Activated CD4-positive, CD25-positive, alpha-beta regulatory T cell treated with anti-CD3 and anti-CD28 coated beads, Interleukin-2, amount 50 U/mL, for 72 hours (primary cell): Measurements from ENCODE around the gene TOMM7.
"Not testable (repeated sequence)": the region's sequence is repeated elsewhere in the genome, so short reads cannot be mapped to it uniquely, and the experiment has no call there.

Source experiments
- DNase-seq: peaks from one replicate; pipeline ENCODE4 v3.0.0; 2021

The TOMM7 gene

DNA sequence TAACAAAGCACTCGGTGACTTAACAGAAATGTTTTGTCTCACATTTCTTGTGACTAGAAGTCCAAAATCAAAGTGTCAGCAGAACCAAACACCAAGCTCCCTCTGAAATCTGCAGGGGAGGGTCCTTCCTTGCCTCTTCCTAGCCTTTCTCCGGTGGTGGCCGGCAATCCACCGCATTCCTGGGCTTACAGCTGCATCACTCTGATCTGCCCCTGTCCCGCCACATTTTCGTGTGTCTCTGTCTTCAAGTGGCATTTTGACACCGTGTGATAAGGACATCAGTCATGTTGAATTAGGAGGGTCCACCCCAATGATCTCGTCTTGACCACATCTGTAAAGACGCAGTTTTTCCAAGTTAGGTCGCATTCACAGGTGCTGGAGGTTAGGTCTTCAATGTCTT is 30.5 kb upstream of the TOMM7 start:
- no peak for DNase-seq

DNA sequence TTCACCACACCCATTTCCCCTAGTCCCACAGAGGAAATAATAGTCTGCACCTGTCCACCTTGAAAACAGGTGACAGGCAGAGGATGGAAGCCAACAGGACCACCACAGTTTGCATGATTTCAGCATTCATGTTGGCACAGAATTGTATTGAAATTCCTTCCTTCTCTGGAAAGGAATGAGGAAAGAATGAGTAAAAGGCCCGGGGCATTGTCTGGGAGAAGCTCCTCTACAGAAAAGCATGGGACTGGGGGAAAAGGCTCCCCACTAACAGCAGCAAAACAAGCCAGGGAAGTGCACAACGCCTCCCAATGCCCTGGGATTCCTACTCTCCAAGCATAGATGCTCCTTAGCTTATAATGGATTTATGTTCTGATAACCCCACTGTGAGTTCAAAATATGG is 28.5 kb upstream of the TOMM7 start:
- DNase-seq: no peak

- not testable (repeated sequence) for DNase-seq
Observed at GRCh38 chr7:22850394-22850793, 27.7 kb upstream of the TOMM7 start.

- no peak for DNase-seq
Observed at GRCh38 chr7:22849662-22850061, 27.0 kb upstream of the TOMM7 start.

DNA sequence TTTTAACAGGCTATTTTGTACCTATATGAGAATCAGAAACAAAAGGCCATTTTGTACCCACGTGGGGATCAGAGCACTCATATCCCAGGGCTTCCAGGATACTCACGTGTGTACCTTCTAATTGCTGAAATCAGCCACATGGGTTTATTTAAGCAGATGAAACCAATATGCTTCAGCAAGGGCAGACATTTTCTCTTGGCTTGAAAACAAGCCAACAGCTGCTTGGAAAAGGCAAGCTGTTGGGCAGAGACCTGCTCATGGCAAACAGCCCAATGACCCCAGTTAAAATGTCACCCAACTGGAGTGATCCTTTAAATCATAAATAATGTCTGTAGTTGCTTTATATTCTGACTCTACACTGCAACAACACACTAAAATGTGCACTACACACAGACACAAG is 26.5 kb upstream of the TOMM7 start:
- no peak for DNase-seq

DNA sequence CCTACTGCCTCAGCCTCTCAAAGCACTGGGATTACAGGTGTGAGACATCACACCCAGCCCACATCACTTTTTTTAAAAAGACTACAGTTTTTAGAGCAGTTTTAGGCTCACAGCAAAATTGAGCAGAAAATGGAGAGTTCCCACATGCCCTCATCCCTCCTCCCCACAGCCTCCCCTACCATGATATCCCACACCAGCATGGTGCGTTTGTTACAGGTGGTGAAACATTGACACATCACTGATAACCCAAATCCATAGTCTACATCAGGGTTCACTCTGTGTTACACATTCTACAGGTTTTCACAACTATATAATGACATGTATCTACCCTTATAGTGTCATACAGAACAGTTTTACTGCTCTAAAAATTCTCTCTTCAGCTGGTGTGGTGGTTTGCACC is 24.3 kb upstream of the TOMM7 start:
- no peak for DNase-seq

DNA sequence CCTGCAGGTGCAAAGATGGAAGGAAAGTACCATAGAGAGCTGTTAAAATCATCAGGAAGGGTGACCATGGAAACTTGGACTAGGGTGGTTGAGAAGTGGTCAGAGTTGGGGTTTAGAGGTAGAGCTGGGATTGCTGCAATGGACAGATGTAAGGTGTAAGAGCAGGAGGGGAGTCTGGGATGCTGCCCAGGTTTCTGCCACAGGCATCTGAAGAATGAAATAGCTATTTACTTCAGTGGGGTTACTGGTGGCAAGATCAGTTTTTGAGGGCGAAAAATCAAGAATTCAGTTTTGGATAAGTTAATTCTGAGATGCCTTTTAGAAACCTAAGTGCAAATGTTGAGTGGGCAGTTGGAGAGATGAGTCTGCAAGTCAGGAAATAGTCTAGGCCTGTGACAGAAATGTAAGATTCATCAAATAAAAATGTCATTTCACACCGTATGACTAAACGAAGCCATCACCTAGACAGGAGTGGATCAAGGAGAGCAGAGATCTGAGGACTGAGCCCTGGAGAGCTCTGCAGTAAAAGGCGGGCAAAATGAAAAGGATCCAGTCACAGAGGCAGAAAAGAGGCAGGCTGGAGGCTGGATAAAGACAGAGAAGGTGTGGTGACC is 22.7 kb upstream of the TOMM7 start:
- no peak for DNase-seq

DNA sequence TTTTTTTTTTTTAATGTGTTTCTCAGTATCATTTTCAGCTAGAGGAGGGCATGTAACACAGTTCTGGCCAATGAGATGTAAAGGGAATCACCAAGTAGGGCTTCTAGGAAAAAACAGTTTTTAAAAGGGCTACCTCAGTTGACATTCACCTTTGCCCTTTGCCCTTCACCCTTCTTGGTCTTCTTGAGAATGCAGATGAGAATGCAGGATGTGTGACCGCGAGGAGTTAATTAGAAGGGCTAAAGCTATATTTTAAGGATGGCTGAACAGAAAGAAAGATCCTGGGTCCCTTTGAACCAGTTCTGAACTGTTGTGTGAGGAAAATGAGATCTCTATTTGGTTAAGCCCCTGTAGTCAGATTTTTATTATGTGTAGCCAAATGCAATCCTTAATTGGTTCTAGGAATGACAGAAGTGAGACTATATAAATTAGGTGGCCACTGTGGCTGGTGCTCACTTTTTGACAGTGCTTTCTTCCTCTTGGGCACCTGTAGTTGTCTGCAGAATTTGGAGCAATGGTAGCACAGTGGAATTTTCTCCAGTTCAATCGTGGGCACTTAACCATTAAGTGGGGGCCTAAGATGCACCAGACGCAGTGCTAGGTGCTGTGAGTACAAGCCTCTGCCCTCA is 21.1 kb upstream of the TOMM7 start:
- no peak for DNase-seq

DNA sequence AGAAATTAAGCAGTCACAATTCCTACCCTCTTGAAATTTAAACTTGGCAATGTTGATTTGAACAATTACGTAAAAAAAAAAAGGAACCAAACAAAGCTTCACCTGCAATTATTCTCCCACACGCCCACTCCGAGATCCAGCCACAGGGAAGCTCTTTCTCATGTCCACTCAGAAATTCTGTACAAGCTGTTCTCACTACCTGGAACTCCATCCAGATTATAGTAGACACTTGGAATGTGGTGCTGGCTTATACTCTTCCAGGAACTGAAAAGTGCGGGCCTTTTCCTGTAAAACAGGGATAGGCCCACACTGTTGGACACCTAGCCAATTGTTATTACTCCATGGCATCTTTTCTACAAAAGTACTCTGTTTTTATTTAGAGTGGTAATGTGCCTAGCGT is 20.3 kb upstream of the TOMM7 start:
- no peak for DNase-seq

DNA sequence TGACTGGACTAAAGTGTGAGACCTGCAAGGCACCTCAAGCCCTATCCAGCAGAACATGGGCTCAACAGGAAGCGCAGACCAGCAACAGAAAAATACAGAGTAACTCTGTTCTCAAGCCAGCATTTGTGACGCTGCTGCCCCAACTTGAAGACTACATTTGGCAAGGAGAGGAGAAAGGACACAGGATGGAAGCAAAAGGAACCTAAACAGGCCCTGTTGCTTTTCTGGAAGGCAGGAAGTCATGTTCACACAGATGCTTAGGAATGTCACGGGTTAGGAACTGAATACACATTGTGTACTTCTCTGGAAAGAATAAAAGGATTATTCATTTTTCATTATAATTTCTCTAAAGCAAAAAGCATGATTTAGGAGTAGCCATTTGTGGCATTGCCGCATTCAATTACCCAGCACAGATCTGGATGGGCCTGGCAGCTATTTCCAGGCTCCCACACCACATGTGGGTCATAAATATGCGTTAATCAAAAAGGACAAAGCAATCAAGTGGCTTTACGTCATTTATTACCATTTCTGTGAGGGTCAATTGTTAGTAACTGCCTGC is 19.8 kb upstream of the TOMM7 start:
- no peak for DNase-seq

- no peak for DNase-seq
Observed at GRCh38 chr7:22841954-22842353, 19.3 kb upstream of the TOMM7 start.

GRCh38 chr7:22837308-22837707 is 14.7 kb upstream of the TOMM7 start:
- no peak for DNase-seq

- not testable (repeated sequence) for DNase-seq
Observed at GRCh38 chr7:22836506-22836905, 13.9 kb upstream of the TOMM7 start.

- no peak for DNase-seq
Observed at GRCh38 chr7:22833957-22834356, 11.3 kb upstream of the TOMM7 start.

- no peak for DNase-seq
Observed at GRCh38 chr7:22833113-22833855, 10.6 kb upstream of the TOMM7 start.

DNA sequence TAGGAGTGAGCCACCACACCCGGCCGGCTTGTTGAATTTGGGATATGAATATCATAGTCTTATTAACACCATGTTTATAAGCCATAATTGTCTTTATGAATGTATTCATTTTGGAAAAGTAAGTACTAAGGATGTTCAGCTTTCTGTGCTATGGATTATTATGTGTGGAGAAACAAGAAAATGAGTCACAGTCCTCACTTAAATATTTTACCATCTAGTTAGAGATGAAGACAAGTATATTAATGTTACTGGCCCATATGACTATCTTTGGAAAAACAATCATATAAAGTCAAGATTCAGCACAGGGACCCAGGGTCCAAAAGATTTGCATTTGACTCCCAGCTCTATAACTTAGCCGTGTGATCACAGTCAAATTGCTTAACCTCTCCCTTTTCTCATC is 9.8 kb upstream of the TOMM7 start:
- no peak for DNase-seq

GRCh38 chr7:22831602-22832305 is 9.1 kb upstream of the TOMM7 start:
- no peak for DNase-seq

- no peak for DNase-seq
Observed at GRCh38 chr7:22827563-22827962, 4.9 kb upstream of the TOMM7 start.

- DNase-seq: no peak
Observed at GRCh38 chr7:22826593-22826992, 3.9 kb upstream of the TOMM7 start.

DNA sequence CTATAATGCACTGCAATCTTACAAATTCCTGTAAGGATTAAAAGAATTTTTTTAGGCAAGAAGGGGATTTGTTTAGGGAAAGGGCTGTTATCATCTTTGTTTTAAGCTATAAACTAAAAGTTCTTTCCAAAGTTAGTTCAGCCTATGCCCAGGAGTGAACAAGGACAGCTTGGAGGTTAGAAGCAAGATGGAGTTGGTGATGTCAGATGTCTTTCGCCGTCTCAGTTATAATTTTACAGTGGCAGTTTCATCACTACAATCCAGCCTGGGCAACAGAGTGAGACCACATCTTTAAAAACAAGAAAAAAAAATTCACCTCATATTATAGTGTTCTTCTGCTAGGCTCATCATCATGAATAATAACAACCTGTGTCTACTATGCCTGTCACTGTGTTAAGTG is 2.1 kb upstream of the TOMM7 start:
- DNase-seq: no peak

- no peak for DNase-seq
Observed at GRCh38 chr7:22823142-22823497, 471 bp upstream of the TOMM7 start.

GRCh38 chr7:22821702-22822485 is 755 bp downstream of the TOMM7 start:
- DNase-seq: no peak

- no peak for DNase-seq
Observed at GRCh38 chr7:22819476-22819875, 3.2 kb downstream of the TOMM7 start.
